AG10803 (cell line): ENCODE measurements around the gene SC5D.

Experiments used
- DNase-seq: peaks from one replicate; pipeline ENCODE4 v3.0.0; 2010; ENCODE audit warnings: low read depth
- H3K4me3 ChIP-seq: 2 replicates; pipeline ENCODE4 v1.5.1; 2011; ENCODE audit warnings: mild to moderate bottlenecking, low read length, control low read depth
- CTCF ChIP-seq: conservative IDR thresholded peaks from 2 replicates; pipeline ENCODE4 v1.5.1; 2011; ENCODE audit warnings: mild to moderate bottlenecking, low read length, control low read depth, inconsistent platforms

Gene SC5D

GRCh38 chr11:121347813-121348212, 55.2 kb downstream of the SC5D start:
- no peak for TF ChIP-seq CTCF
- DNase-seq = no peak
- H3K4me3 ChIP-seq = no peak overlapping the region

- no peak for DNase-seq
- TF ChIP-seq CTCF = no peak
- H3K4me3 ChIP-seq = no peak overlapping the region
Measured at GRCh38 chr11:121348220-121348875, 55.8 kb downstream of the SC5D start.

GRCh38 chr11:121349790-121350189, 57.2 kb downstream of the SC5D start:
- no peak overlapping the region for H3K4me3 ChIP-seq
- TF ChIP-seq CTCF = no peak
- no peak for DNase-seq

- DNase-seq = no peak
Measured at GRCh38 chr11:121350314-121351082, 57.9 kb downstream of the SC5D start.

DNA sequence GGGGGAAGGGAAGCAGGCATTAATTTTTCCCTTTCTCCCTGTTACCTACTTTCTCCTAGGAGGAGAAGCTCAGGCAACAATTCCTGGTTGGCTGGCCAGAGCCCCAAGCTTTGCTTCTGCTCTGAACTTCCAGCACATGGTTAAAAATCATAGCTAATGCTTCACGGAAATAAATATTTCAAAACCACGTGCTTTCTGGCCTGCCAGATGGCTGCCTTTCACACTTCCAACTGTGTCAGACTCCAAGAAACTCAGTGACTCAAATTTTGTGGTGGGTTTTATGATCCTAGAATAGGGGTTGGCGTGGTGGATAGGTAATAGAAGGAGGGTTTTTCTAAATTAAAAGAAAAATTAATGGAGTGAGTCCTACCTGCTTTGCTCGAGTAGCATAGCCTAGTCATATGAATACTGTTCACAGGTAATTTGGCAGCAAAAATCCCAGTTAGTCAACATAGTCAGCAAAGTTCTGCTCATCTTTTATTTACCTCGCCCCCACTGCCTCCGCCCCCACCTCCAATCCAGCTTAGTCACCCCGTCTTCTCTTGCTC, 58.6 kb downstream of the SC5D start:
- DNase-seq = no peak
- H3K4me3 ChIP-seq = no peak overlapping the region
- TF ChIP-seq CTCF = no peak

More at GRCh38 chr11:121350314-121351082, 57.9 kb downstream of the SC5D start:
- H3K4me3 ChIP-seq = no peak overlapping the region
- no peak for TF ChIP-seq CTCF

DNA sequence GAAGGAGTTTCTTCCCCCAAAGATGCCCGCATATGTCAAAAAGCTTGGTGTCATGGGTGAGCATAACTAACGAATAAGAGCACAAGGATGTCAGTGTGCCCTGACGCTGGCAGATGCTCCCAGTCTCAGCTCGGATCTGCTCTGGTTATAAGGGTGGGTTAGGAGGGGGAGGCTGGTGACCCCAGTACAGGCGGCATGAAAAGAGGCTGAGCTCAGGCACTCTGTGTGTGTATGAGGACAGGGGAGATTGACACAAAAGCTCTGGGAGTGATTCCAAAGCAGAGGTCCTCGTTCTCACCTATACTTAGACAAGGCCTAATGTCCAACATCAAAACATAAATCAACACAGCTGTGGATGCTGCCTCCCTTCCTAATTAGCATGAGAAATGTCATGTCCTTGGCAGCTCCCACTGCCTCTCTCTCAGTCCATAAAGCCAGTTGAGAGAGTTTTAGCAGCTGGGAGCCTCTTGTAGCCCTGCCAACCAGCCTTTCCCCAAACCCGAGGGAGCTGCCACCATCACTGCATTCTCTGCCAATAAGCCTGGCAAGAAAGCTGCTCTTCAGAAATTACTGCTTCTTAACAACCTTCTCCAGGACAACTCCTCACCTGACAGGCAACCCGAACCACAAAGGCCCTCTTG, 59.8 kb downstream of the SC5D start:
- TF ChIP-seq CTCF = no peak
- H3K4me3 ChIP-seq = no peak overlapping the region
- DNase-seq = no peak
